ENCODE results near the gene SNX6.

GRCh38 chr14:34614638-34615037 is 15.3 kb downstream of the SNX6 start:
- no peak for TF ChIP-seq CTCF (conservative IDR thresholded peaks at IDR 0.05; ENCODE audit: low read length)
- TF ChIP-seq EZH2phosphoT487 (IDR thresholded peaks at IDR 0.05; ENCODE audit: borderline replicate concordance), result no peak
